ENCODE measurements around the gene IRF2BPL.

DNA sequence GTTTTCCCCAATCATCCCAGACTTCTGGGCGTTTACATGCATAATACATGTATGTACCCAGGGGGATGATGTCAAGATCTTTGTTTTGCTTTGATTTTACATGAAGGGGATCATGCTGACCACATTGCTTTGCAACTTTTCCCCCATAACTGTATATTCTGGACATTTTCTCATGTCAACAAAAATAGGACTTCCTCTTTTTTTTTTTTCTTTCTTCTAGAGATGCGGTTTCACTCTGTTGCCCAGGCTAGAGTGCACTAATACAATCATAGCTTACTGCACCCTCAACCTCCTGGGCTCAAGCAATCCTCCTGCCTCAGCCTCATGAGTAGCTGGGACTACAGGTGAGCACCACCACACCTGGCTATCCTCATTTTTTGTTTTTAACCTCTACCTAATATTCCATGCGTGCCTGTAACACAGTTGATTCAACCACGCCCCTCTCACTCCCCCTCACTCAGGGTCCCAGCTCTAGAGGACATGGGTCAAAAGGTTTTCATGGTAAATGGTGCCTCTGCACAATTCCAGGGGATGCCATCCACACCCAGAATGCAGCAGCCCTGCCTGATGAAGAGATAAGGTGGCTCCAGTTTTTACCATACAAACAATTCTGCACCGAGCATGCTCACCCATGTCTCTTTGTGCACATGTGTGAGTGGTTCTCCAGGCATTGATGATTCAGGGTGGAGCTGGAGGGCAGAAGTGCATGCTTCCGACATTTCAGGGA lies 37.5 kb upstream of the IRF2BPL start:
- TF ChIP-seq, protein P1, sequence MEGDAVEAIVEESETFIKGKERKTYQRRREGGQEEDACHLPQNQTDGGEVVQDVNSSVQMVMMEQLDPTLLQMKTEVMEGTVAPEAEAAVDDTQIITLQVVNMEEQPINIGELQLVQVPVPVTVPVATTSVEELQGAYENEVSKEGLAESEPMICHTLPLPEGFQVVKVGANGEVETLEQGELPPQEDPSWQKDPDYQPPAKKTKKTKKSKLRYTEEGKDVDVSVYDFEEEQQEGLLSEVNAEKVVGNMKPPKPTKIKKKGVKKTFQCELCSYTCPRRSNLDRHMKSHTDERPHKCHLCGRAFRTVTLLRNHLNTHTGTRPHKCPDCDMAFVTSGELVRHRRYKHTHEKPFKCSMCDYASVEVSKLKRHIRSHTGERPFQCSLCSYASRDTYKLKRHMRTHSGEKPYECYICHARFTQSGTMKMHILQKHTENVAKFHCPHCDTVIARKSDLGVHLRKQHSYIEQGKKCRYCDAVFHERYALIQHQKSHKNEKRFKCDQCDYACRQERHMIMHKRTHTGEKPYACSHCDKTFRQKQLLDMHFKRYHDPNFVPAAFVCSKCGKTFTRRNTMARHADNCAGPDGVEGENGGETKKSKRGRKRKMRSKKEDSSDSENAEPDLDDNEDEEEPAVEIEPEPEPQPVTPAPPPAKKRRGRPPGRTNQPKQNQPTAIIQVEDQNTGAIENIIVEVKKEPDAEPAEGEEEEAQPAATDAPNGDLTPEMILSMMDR (conservative IDR thresholded peaks at IDR 0.05; ENCODE audit: low read depth, low read length), result no peak
- TF ChIP-seq CEBPB (IDR thresholded peaks at IDR 0.05; ENCODE audit: low read depth, low read length) (no peak), POLR2A (IDR thresholded peaks at IDR 0.05; ENCODE audit: low read depth, low read length) (no peak)

All from IMR-90 (cell line).